H7 (cell line): ENCODE data around the gene DEFB124. TPM values are rescaled to one million over a fixed set of nuclear protein-coding genes. Genes with fewer than 3 reads are reported as not detected.
"Not testable (repeated sequence)": the region's sequence is repeated elsewhere in the genome, so short reads cannot be mapped to it uniquely, and the experiment has no call there.

Source experiments
- DNase-seq: peaks from one replicate; pipeline ENCODE4 v3.0.0; 2012
- H3K27me3 ChIP-seq: 2 replicates; pipeline ENCODE4 v1.6.0; 2011; ENCODE audit warnings: mild to moderate bottlenecking, low read length; ENCODE audit not compliant: control insufficient read depth, insufficient read depth
- H3K36me3 ChIP-seq: replicated peaks from 2 replicates; pipeline ENCODE4 v1.5.1; 2011; ENCODE audit warnings: low read length; ENCODE audit not compliant: control insufficient read depth, insufficient read depth
- H3K4me3 ChIP-seq: 2 replicates; pipeline ENCODE4 v1.5.1; 2011; ENCODE audit warnings: low read depth, mild to moderate bottlenecking, control low read depth, low read length, moderate library complexity; ENCODE audit not compliant: insufficient read depth
- total RNA-seq: library from RNA; depleted of rRNA; stranded (reverse); fragments of >200 nt; shearing (Covaris generic); gene quantifications from 2 replicates; pipeline ENCODE4 v1.2.3, GENCODE V29; 2014

DEFB124 gene
- total RNA-seq, 1 experiment from 2014 or later = not detected

- no peak for DNase-seq
- Histone ChIP-seq H3K27me3 (no peaks in the 10 kb centered on the region), H3K4me3 (no peak overlapping the region), H3K36me3 (no peaks in the 10 kb centered on the region)
These were observed 1.4 kb downstream of the DEFB124 start for GRCh38 chr20:31473331-31474096.

- no peaks in the 10 kb centered on the region for H3K27me3 ChIP-seq
- no peak for DNase-seq
- H3K36me3 ChIP-seq = no peaks in the 10 kb centered on the region
- no peak overlapping the region for H3K4me3 ChIP-seq
These were observed 2.3 kb downstream of the DEFB124 start for GRCh38 chr20:31472395-31473330.

- DNase-seq, H3K4me3 ChIP-seq, H3K36me3 ChIP-seq, H3K27me3 ChIP-seq: not testable (repeated sequence)
These were observed 4.0 kb downstream of the DEFB124 start for GRCh38 chr20:31470946-31471345.

GRCh38 chr20:31454361-31454760, 20.6 kb downstream of the DEFB124 start:
- no peak overlapping the region for H3K4me3 ChIP-seq
- DNase-seq = no peak

GRCh38 chr20:31452575-31452974, 22.4 kb downstream of the DEFB124 start:
- Histone ChIP-seq H3K4me3 (no peak overlapping the region), H3K27me3 (no peaks in the 10 kb centered on the region), H3K36me3 (no peaks in the 10 kb centered on the region)
- DNase-seq = no peak

More at GRCh38 chr20:31454361-31454760, 20.6 kb downstream of the DEFB124 start:
- H3K36me3 ChIP-seq = no peaks in the 10 kb centered on the region
- H3K27me3 ChIP-seq = no peaks in the 10 kb centered on the region

GRCh38 chr20:31449511-31450414, 25.2 kb downstream of the DEFB124 start:
- H3K27me3 ChIP-seq = no peaks in the 10 kb centered on the region
- no peak for DNase-seq
- H3K4me3 ChIP-seq = no peak overlapping the region
- H3K36me3 ChIP-seq = no peaks in the 10 kb centered on the region

GRCh38 chr20:31446084-31446819, 28.7 kb downstream of the DEFB124 start:
- H3K27me3 ChIP-seq = no peaks in the 10 kb centered on the region
- H3K36me3 ChIP-seq = no peaks in the 10 kb centered on the region
- no peak for DNase-seq
- H3K4me3 ChIP-seq = no peak overlapping the region

GRCh38 chr20:31440012-31440659, 34.8 kb downstream of the DEFB124 start, which contains the start of gene DEFB123:
DEFB123 (plus strand) TSS chr20:31440632; CDS start chr20:31440699, 67 bp downstream.
- no peak within 1 kb of the TSS for H3K4me3 ChIP-seq
- H3K36me3 ChIP-seq = no peaks in the 10 kb centered on the region
- no peak for DNase-seq
- no peaks in the 10 kb centered on the region for H3K27me3 ChIP-seq

GRCh38 chr20:31430568-31431115, 44.3 kb downstream of the DEFB124 start:
- Histone ChIP-seq H3K27me3 (no peaks in the 10 kb centered on the region), H3K4me3 (no peak overlapping the region), H3K36me3 (no peaks in the 10 kb centered on the region)
- DNase-seq = no peak

- DNase-seq, H3K36me3 ChIP-seq, H3K4me3 ChIP-seq, H3K27me3 ChIP-seq: not testable (repeated sequence)
These were observed 47.4 kb downstream of the DEFB124 start for GRCh38 chr20:31427576-31427975.

- H3K27me3 ChIP-seq, H3K36me3 ChIP-seq, H3K4me3 ChIP-seq, DNase-seq: not testable (repeated sequence)
These were observed 47.9 kb downstream of the DEFB124 start for GRCh38 chr20:31426891-31427551.

- no peaks in the 10 kb centered on the region for H3K27me3 ChIP-seq
- H3K36me3 ChIP-seq = no peaks in the 10 kb centered on the region
- H3K4me3 ChIP-seq = no peak overlapping the region
- DNase-seq = no peak
These were observed 49.1 kb downstream of the DEFB124 start for GRCh38 chr20:31425797-31426196.
